ENCODE measurements around the gene GRK6. TPM values are rescaled to one million over a fixed set of nuclear protein-coding genes. Genes with fewer than 3 reads are reported as not detected.

The GRK6 gene
- polyA plus RNA-seq, 1 donor from 2014 or later, result 22.6 TPM

- Histone ChIP-seq H4K20me1 (ENCODE audit: insufficient read depth) (no peaks in the 10 kb centered on the region), H2AFZ (ENCODE audit: low read depth, low read length) (no peak overlapping the region), H3K27me3 (ENCODE audit: insufficient read depth, low read depth, low read length) (peaks cover 9% of the 10 kb centered on the region), H3K79me2 (replicated peaks; ENCODE audit: insufficient read depth, low read length) (no peaks in the 10 kb centered on the region), H3K27ac (ENCODE audit: low read length) (no peak overlapping the region), H3K9me2 (ENCODE audit: insufficient read depth, low read length) (no peaks in the 10 kb centered on the region), H3F3A (ENCODE audit: insufficient read depth, low read length, poor library complexity, severe bottlenecking) (no peaks in the 10 kb centered on the region), H3K4me2 (ENCODE audit: low read length) (no peak overlapping the region), H3K36me3 (ENCODE audit: insufficient read depth, low read length) (no peaks in the 10 kb centered on the region), H3K4me3 (ENCODE audit: low read length) (no peak overlapping the region), H3K9ac (ENCODE audit: low read length) (no peak overlapping the region), H3K9me3 (ENCODE audit: low read length) (no peaks in the 10 kb centered on the region)
- TF ChIP-seq SMC3 (conservative IDR thresholded peaks at IDR 0.05; ENCODE audit: poor library complexity) (no peak), RAD21 (conservative IDR thresholded peaks at IDR 0.05) (no peak), POLR2AphosphoS5 (IDR thresholded peaks at IDR 0.05) (no peak)
Measured at GRCh38 chr5:177396807-177397206, 29.7 kb upstream of the GRK6 start.

- H3K9me3 ChIP-seq (ENCODE audit: low read length), result no peaks in the 10 kb centered on the region
- H3K36me3 ChIP-seq (ENCODE audit: insufficient read depth, low read length), result no peaks in the 10 kb centered on the region
- H4K20me1 ChIP-seq (ENCODE audit: insufficient read depth), result no peaks in the 10 kb centered on the region
- no peak overlapping the region for H3K9ac ChIP-seq (ENCODE audit: low read length)
- no peak overlapping the region for H3K4me2 ChIP-seq (ENCODE audit: low read length)
- TF ChIP-seq EP300 (conservative IDR thresholded peaks at IDR 0.05; ENCODE audit: poor library complexity, severe bottlenecking) (no peak), TAF1 (IDR thresholded peaks at IDR 0.05; ENCODE audit: low read depth) (no peak), MXI1 (conservative IDR thresholded peaks at IDR 0.05; ENCODE audit: poor library complexity, severe bottlenecking) (no peak), EZH2 (IDR thresholded peaks at IDR 0.05; ENCODE audit: borderline replicate concordance, insufficient read depth, low read length, poor library complexity, severe bottlenecking) (no peak), REST (IDR thresholded peaks at IDR 0.05; ENCODE audit: borderline replicate concordance) (no peak), SMC3 (conservative IDR thresholded peaks at IDR 0.05; ENCODE audit: poor library complexity) (no peak), RAD21 (conservative IDR thresholded peaks at IDR 0.05) (no peak), POLR2AphosphoS5 (IDR thresholded peaks at IDR 0.05) (no peak)
- TF ChIP-seq, protein P1, sequence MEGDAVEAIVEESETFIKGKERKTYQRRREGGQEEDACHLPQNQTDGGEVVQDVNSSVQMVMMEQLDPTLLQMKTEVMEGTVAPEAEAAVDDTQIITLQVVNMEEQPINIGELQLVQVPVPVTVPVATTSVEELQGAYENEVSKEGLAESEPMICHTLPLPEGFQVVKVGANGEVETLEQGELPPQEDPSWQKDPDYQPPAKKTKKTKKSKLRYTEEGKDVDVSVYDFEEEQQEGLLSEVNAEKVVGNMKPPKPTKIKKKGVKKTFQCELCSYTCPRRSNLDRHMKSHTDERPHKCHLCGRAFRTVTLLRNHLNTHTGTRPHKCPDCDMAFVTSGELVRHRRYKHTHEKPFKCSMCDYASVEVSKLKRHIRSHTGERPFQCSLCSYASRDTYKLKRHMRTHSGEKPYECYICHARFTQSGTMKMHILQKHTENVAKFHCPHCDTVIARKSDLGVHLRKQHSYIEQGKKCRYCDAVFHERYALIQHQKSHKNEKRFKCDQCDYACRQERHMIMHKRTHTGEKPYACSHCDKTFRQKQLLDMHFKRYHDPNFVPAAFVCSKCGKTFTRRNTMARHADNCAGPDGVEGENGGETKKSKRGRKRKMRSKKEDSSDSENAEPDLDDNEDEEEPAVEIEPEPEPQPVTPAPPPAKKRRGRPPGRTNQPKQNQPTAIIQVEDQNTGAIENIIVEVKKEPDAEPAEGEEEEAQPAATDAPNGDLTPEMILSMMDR (IDR thresholded peaks at IDR 0.05; ENCODE audit: poor library complexity, severe bottlenecking), result no peak
- H3K4me3 ChIP-seq (ENCODE audit: low read length), result no peak overlapping the region
- H3K27ac ChIP-seq (ENCODE audit: low read length), result no peak overlapping the region
- H3K27me3 ChIP-seq (ENCODE audit: insufficient read depth, low read depth, low read length), result peaks cover 21% of the 10 kb centered on the region
- no peaks in the 10 kb centered on the region for H3K79me2 ChIP-seq (replicated peaks; ENCODE audit: insufficient read depth, low read length)
- no peaks in the 10 kb centered on the region for H3K9me2 ChIP-seq (ENCODE audit: insufficient read depth, low read length)
- no peak overlapping the region for H2AFZ ChIP-seq (ENCODE audit: low read depth, low read length)
- no peaks in the 10 kb centered on the region for H3F3A ChIP-seq (ENCODE audit: insufficient read depth, low read length, poor library complexity, severe bottlenecking)
Measured at GRCh38 chr5:177397875-177398390, 28.5 kb upstream of the GRK6 start.

All from neural cell (in vitro differentiated cells).